Measurements from ENCODE around the gene KIRREL3.

- no peak for TF ChIP-seq CTCF (IDR thresholded peaks at IDR 0.05)
- TF ChIP-seq POLR2A (IDR thresholded peaks at IDR 0.05), result no peak
Measured at GRCh38 chr11:126993599-126993998, 7.0 kb downstream of the KIRREL3 start.

Data from ovary (tissue), 3 donors.